Cardiac atrium fibroblast (primary cell): Measurements from ENCODE around the gene LRRC47. TPM values are rescaled to one million over a fixed set of nuclear protein-coding genes. Genes with fewer than 3 reads are reported as not detected.

ENCODE experiments used
- total RNA-seq: library from RNA; depleted of rRNA; stranded (reverse); fragments of >200 nt; gene quantifications from 2 replicates; pipeline ENCODE4 v1.2.3, GENCODE V29; 2015

The LRRC47 gene
- total RNA-seq = 26.9 and 35.7 TPM in 2 replicates

GRCh38 chr1:3796215-3797061 lies at the start of gene LRRC47:
LRRC47 (minus strand) TSS chr1:3796498; CDS start chr1:3796476, 22 bp downstream.

GRCh38 chr1:3772715-3773571 lies 23.4 kb downstream of the LRRC47 start, which contains the start of gene SMIM1:
SMIM1 (plus strand) TSS chr1:3772749; CDS start chr1:3775374, 2,625 bp downstream.

DNA sequence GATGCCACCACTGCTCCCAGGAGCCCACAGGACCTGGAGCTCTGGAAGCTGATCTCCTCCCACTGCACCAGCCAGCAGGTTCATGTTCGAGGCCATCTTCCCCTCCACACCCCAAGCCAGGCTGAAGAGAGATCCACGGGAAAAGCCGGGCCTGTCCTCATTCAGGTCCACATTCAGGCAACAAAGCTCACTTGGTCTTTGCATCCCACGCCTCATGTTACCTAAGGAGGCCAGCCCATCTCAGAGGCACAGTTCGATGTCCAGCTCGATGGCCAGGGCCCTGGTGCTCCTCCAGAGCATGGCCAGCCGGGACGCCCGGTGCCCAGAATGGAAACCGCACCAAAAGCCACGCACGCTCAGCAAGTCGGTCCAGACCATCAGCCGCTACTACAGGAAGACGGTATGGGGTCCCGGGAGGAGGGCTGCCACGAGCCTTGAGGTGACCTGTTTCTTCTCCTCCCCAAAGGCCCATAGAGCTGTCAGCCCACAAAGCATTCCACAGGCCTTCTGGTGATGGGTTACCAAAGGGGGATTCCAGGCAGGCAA lies 43.8 kb downstream of the LRRC47 start, which contains the start of gene CCDC27:
TSS of gene CCDC27 (plus strand) at position 51 of the 546 bp plus-strand sequence. CDS start at position 83, 32 bp downstream.

Other genes with a start within 250 kb of the LRRC47 start
- gene MEGF6, start 185.0 kb downstream of the LRRC47 start, total RNA-seq = 21.7 TPM in 2 replicates
- gene TPRG1L, start 171.5 kb downstream of the LRRC47 start, total RNA-seq = 19.9 and 32.6 TPM in 2 replicates
- 10.0 and 10.7 TPM in 2 replicates for gene WRAP73, start 146.4 kb downstream of the LRRC47 start, total RNA-seq
- not detected in 2 replicates for gene TP73, start 144.0 kb downstream of the LRRC47 start, total RNA-seq
- not detected in 2 replicates for gene CCDC27, start 44.0 kb downstream of the LRRC47 start, total RNA-seq
- not detected in 2 replicates for gene SMIM1, start 23.7 kb downstream of the LRRC47 start, total RNA-seq
- 25.1 and 32.2 TPM in 2 replicates for gene CEP104, start 60.7 kb upstream of the LRRC47 start, total RNA-seq
- 5.3 and 9.9 TPM in 2 replicates for gene DFFB, start 61.0 kb upstream of the LRRC47 start, total RNA-seq
- gene C1orf174, start 103.8 kb upstream of the LRRC47 start, total RNA-seq = 25.9 and 26.4 TPM in 2 replicates